ENCODE data around the gene VN1R5.

The VN1R5 gene

DNA sequence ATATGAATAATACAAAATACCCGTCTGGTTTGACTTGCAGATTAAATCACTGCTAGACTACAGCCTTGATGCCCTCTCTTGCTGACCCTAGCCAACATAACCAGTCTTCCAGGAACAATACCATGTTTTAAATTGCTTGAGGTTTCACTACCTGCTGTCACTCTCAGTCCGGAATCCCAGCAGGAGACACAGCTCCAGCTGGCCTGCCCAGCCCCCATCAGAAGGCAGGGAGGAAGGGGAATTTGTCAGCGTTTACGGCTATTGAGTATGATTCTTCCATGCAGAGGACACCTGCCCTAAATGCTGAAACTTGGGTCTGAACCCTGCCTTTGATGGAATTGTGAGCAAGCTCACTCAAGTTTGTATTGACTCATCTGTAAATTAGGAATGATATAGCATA, 42.8 kb downstream of the VN1R5 start:
- H2AFZ ChIP-seq (ENCODE audit: low read depth, low read length, severe bottlenecking), result no peak overlapping the region
- no peaks in the 10 kb centered on the region for H3K27me3 ChIP-seq (ENCODE audit: low read length)
- H3K9me2 ChIP-seq (replicated peaks; ENCODE audit: insufficient read depth, low read length), result no peaks in the 10 kb centered on the region
- no peaks in the 10 kb centered on the region for H4K20me1 ChIP-seq (ENCODE audit: low read depth, low read length)
- H3K4me2 ChIP-seq (ENCODE audit: low read depth, low read length, poor library complexity, severe bottlenecking), result no peak overlapping the region
- H3K79me2 ChIP-seq (ENCODE audit: insufficient read depth, low read length), result no peaks in the 10 kb centered on the region
- H3K9me3 ChIP-seq (ENCODE audit: insufficient read depth, low read length), result no peaks in the 10 kb centered on the region
- no peak for TF ChIP-seq EZH2phosphoT487 (conservative IDR thresholded peaks at IDR 0.05; ENCODE audit: low read length)
- TF ChIP-seq, protein P1, sequence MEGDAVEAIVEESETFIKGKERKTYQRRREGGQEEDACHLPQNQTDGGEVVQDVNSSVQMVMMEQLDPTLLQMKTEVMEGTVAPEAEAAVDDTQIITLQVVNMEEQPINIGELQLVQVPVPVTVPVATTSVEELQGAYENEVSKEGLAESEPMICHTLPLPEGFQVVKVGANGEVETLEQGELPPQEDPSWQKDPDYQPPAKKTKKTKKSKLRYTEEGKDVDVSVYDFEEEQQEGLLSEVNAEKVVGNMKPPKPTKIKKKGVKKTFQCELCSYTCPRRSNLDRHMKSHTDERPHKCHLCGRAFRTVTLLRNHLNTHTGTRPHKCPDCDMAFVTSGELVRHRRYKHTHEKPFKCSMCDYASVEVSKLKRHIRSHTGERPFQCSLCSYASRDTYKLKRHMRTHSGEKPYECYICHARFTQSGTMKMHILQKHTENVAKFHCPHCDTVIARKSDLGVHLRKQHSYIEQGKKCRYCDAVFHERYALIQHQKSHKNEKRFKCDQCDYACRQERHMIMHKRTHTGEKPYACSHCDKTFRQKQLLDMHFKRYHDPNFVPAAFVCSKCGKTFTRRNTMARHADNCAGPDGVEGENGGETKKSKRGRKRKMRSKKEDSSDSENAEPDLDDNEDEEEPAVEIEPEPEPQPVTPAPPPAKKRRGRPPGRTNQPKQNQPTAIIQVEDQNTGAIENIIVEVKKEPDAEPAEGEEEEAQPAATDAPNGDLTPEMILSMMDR (IDR thresholded peaks at IDR 0.05; ENCODE audit: insufficient read depth, low read length, poor library complexity, severe bottlenecking), result no peak
- no peak overlapping the region for H3K4me3 ChIP-seq (ENCODE audit: insufficient read depth, low read length, poor library complexity, severe bottlenecking)
- no peaks in the 10 kb centered on the region for H3K36me3 ChIP-seq (ENCODE audit: low read length)
- H3K27ac ChIP-seq (ENCODE audit: low read depth, low read length), result no peak overlapping the region
- H3F3A ChIP-seq (ENCODE audit: insufficient read depth), result no peaks in the 10 kb centered on the region
- H3K9ac ChIP-seq (ENCODE audit: low read length), result no peak overlapping the region

DNA sequence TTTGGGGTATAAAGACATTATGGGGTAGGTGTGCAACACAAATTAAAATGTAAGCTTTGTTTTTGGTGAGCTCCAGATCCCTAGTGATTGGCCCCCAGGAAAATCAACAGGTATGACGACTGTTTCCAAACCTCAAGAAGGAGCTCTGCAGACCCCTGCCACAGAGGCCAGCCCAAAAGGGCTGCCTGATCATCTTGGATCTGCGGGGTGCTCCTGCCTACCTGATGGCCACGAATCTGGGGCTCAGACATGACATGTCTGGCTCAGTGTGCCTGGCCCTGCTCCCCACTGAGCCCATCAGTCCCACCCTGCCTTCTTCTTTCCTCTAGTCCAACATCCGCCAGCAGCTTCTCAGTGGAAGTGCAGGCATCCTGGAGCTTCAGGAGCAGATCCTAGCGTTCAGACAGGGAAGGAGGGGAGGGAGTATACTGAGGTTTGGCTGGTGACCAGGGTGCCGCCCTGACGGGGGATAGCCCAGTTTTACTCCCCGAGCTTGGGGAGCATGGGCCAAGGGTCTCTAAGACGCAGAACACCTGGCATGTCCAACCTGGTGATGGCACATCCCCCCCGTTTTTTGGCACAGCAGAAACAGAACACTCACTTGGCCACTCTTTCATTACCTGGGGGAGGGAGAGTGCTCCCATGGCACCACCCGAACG, 44.0 kb downstream of the VN1R5 start:
- H3K27me3 ChIP-seq (ENCODE audit: low read length), result no peaks in the 10 kb centered on the region
- H3K79me2 ChIP-seq (ENCODE audit: insufficient read depth, low read length), result no peaks in the 10 kb centered on the region
- H3K27ac ChIP-seq (ENCODE audit: low read depth, low read length), result no peak overlapping the region
- no peak overlapping the region for H2AFZ ChIP-seq (ENCODE audit: low read depth, low read length, severe bottlenecking)
- no peaks in the 10 kb centered on the region for H3K36me3 ChIP-seq (ENCODE audit: low read length)
- TF ChIP-seq, protein P1 (IDR thresholded peaks at IDR 0.05; ENCODE audit: insufficient read depth, low read length, poor library complexity, severe bottlenecking), result no peak
- TF ChIP-seq EZH2phosphoT487 (conservative IDR thresholded peaks at IDR 0.05; ENCODE audit: low read length), result no peak
- H3K4me2 ChIP-seq (ENCODE audit: low read depth, low read length, poor library complexity, severe bottlenecking), result no peak overlapping the region
- no peak overlapping the region for H3K4me3 ChIP-seq (ENCODE audit: insufficient read depth, low read length, poor library complexity, severe bottlenecking)
- no peaks in the 10 kb centered on the region for H3K9me3 ChIP-seq (ENCODE audit: insufficient read depth, low read length)
- H3F3A ChIP-seq (ENCODE audit: insufficient read depth), result no peaks in the 10 kb centered on the region
- H4K20me1 ChIP-seq (ENCODE audit: low read depth, low read length), result no peaks in the 10 kb centered on the region
- no peaks in the 10 kb centered on the region for H3K9me2 ChIP-seq (replicated peaks; ENCODE audit: insufficient read depth, low read length)
- no peak overlapping the region for H3K9ac ChIP-seq (ENCODE audit: low read length)

DNA sequence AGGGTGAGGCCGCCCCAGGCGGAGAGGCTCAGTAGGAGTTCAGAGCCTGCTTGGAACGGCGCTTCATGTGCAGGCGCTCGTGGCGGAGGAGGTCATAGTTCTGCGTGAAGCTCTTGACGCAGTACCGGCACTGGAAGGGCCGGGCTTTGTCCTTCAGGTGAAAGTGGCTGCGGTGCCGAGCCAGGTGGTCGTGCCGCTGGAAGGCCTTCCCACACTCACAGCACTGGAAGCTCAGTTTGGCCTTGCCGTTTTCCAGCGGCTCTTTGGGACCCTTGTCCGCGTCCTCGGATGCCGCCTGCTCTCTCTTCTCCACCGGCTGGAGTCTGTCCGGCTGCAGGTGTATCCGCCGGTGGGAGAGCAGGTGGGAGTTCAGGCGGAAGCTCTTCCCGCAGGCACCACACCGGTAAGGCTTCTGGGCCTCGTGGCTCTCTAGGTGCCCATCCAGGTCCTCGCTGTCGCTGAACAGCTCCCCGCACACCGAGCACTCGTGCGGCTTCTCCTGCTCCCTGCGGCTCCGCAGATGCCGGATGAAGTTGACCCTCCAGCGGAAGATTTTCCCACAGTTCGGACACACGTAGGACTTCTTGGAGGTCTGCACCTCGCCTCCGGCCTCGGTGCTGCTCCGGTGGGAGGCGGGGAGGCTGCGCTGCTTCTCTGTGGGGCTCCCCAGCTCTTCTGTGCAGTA, 44.8 kb downstream of the VN1R5 start:
- no peak overlapping the region for H3K9ac ChIP-seq (ENCODE audit: low read length)
- no peak overlapping the region for H3K4me3 ChIP-seq (ENCODE audit: insufficient read depth, low read length, poor library complexity, severe bottlenecking)
- H4K20me1 ChIP-seq (ENCODE audit: low read depth, low read length), result no peaks in the 10 kb centered on the region
- no peaks in the 10 kb centered on the region for H3K9me2 ChIP-seq (replicated peaks; ENCODE audit: insufficient read depth, low read length)
- no peak overlapping the region for H3K4me2 ChIP-seq (ENCODE audit: low read depth, low read length, poor library complexity, severe bottlenecking)
- TF ChIP-seq EZH2phosphoT487 (conservative IDR thresholded peaks at IDR 0.05; ENCODE audit: low read length), result no peak
- TF ChIP-seq, protein P1 (IDR thresholded peaks at IDR 0.05; ENCODE audit: insufficient read depth, low read length, poor library complexity, severe bottlenecking), result no peak
- no peaks in the 10 kb centered on the region for H3K9me3 ChIP-seq (ENCODE audit: insufficient read depth, low read length)
- H3K36me3 ChIP-seq (ENCODE audit: low read length), result no peaks in the 10 kb centered on the region
- no peak overlapping the region for H3K27ac ChIP-seq (ENCODE audit: low read depth, low read length)
- H3K27me3 ChIP-seq (ENCODE audit: low read length), result no peaks in the 10 kb centered on the region
- H2AFZ ChIP-seq (ENCODE audit: low read depth, low read length, severe bottlenecking), result no peak overlapping the region
- H3K79me2 ChIP-seq (ENCODE audit: insufficient read depth, low read length), result no peaks in the 10 kb centered on the region
- H3F3A ChIP-seq (ENCODE audit: insufficient read depth), result no peaks in the 10 kb centered on the region
